GM06990 (cell line): Measurements from ENCODE around the gene KRTAP5-6.

ENCODE experiments used
- DNase-seq: peaks from one replicate; pipeline ENCODE4 v3.0.0-alpha.2; 2011; ENCODE audit not compliant: insufficient read length; ENCODE audit errors: extremely low read depth
- H3K27me3 ChIP-seq: replicated peaks from 2 replicates; pipeline ENCODE4 v1.6.0; 2011; ENCODE audit warnings: low read length; ENCODE audit not compliant: control insufficient read depth, insufficient read depth
- H3K36me3 ChIP-seq: 2 replicates; pipeline ENCODE4 v1.5.1; 2011; ENCODE audit warnings: low read length; ENCODE audit not compliant: control insufficient read depth, insufficient read depth
- H3K4me3 ChIP-seq: replicated peaks from 2 replicates; pipeline ENCODE4 v1.5.1; 2011; ENCODE audit warnings: low read depth, mild to moderate bottlenecking, control low read depth, low read length
- TF ChIP-seq, protein P1 (sequence below): IDR thresholded peaks from 2 replicates; pipeline ENCODE4 v1.5.1; 2011; ENCODE audit warnings: low read length, control low read depth, mild to moderate bottlenecking, inconsistent platforms; ENCODE audit not compliant: insufficient read depth, poor library complexity, severe bottlenecking

The KRTAP5-6 gene

GRCh38 chr11:1690167-1691025, 6.6 kb upstream of the KRTAP5-6 start:
- no peak overlapping the region for H3K4me3 ChIP-seq
- H3K36me3 ChIP-seq: no peaks in the 10 kb centered on the region
- no peak for DNase-seq
- no peaks in the 10 kb centered on the region; the same call in none of the 2 replicates for H3K27me3 ChIP-seq
- TF ChIP-seq, protein P1, sequence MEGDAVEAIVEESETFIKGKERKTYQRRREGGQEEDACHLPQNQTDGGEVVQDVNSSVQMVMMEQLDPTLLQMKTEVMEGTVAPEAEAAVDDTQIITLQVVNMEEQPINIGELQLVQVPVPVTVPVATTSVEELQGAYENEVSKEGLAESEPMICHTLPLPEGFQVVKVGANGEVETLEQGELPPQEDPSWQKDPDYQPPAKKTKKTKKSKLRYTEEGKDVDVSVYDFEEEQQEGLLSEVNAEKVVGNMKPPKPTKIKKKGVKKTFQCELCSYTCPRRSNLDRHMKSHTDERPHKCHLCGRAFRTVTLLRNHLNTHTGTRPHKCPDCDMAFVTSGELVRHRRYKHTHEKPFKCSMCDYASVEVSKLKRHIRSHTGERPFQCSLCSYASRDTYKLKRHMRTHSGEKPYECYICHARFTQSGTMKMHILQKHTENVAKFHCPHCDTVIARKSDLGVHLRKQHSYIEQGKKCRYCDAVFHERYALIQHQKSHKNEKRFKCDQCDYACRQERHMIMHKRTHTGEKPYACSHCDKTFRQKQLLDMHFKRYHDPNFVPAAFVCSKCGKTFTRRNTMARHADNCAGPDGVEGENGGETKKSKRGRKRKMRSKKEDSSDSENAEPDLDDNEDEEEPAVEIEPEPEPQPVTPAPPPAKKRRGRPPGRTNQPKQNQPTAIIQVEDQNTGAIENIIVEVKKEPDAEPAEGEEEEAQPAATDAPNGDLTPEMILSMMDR: no peak

DNA sequence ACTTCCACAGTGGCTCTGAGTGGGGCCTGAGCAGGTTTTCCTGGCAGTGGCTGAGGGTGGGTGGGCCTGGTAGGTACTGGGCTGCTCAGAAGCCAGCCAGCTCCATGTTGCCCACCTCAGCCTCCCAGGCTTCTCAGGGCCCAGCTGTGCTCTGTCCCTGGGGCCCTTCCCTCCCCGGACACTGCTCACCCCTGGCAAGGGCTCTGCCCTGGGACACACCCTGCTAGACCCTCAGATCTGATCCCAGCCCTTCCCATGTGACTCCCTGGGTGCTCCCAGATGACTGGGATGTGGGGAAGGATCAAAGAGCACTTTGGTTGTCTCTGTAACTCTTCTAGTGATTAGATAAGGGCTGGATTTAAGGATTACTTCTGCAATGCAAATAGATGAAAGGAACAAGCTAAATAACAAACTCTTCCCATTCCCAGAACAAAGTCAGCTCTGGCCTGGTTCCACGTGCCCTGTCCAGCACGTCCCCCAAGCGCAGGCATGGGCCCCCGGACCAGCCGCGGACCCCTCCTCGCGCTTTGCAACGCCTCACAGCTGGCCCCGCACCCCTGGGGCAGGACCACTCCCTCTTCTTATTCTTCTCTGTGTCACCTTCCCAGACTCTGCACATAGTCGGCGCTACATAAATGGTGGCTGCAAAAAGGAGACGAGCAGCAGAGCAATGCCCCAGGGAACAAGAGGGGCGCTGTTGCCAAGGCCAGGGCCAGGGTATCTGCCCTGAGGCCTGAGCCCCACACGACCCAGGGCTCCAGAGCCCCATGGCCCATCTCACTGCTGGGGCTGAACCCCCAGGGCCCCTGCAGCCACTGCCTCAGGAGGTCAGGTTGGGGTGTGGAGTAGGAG, 5.7 kb upstream of the KRTAP5-6 start:
- H3K27me3 ChIP-seq: no peaks in the 10 kb centered on the region; the same call in none of the 2 replicates
- TF ChIP-seq, protein P1: no peak
- no peaks in the 10 kb centered on the region for H3K36me3 ChIP-seq
- DNase-seq: no peak
- no peak overlapping the region for H3K4me3 ChIP-seq

DNA sequence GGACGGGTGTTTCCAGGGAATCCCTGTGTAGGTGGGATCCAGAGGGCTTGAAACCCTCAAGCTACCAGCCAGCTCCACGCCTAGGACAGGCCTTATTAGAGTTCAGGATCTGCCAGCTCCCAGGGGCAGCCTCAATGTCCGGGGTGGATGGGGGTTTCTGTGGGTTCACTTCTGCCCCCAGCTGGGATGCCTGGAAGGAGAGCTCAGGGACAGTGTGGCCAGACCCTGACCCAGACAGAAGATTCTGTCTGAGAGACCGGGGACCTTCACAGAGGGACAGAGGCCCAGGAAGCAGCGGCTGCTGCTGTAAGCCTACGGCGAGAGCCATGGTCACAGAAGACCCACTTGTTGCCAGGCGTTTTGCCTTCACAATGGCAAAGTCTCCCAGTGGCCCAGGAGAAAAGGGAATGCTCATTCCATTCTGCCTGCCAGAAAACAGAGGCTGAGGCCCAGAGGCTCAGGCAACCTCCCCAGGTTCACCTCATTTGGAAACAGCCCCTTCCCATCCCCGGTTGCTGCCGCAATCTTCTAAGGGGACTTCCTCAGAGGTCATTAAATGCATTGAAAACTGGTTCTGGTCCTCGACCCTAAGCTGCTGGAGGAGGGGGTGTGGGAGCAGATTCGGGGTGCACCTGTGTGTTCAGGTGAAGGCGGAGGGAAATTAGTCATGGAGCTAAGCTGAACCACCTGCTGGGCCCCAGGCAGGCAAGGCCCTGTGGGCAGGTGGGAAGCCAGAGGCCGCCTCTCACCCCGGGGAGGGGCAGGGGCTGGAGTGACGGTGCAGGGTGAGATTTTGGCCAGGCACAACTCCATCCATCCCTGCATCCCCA, 4.9 kb upstream of the KRTAP5-6 start:
- DNase-seq: no peak
- H3K4me3 ChIP-seq: no peak overlapping the region
- no peaks in the 10 kb centered on the region; the same call in none of the 2 replicates for H3K27me3 ChIP-seq
- TF ChIP-seq, protein P1: no peak
- H3K36me3 ChIP-seq: no peaks in the 10 kb centered on the region

DNA sequence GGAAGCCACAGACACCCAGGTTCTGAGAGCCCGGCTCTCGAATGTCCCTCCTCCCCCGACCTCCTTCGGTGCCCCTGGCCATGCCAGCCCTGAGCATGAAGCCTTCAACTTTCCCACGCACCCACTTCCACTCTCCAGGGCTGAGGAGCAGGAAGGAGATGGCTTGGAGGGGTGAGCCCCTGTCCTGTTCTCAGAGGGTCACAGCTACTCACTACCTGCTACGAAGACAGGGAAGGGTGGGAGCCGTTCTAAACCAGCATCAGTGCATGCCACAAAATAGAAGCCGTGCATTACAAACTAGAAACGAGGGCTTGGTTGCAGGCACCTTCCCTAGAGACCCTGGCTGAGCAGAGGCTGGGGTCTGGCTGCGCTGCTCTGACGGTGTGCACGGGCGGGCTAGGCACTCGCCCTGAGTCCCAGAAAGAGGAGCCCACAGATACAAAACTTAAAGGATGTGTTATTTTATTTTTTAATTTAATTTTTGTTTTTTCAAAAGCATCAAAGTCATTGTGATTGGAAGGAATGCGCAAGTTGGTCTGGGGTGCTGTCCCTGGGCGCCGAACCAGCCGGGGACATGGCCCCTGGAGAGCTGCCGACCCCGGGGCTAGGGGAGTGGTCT, 4.2 kb upstream of the KRTAP5-6 start:
- Histone ChIP-seq H3K4me3 (no peak overlapping the region), H3K27me3 (no peaks in the 10 kb centered on the region; the same call in none of the 2 replicates), H3K36me3 (no peaks in the 10 kb centered on the region)
- no peak for DNase-seq
- TF ChIP-seq, protein P1: no peak
